ENCODE measurements around the gene PDGFRB.

PDGFRB gene

DNA sequence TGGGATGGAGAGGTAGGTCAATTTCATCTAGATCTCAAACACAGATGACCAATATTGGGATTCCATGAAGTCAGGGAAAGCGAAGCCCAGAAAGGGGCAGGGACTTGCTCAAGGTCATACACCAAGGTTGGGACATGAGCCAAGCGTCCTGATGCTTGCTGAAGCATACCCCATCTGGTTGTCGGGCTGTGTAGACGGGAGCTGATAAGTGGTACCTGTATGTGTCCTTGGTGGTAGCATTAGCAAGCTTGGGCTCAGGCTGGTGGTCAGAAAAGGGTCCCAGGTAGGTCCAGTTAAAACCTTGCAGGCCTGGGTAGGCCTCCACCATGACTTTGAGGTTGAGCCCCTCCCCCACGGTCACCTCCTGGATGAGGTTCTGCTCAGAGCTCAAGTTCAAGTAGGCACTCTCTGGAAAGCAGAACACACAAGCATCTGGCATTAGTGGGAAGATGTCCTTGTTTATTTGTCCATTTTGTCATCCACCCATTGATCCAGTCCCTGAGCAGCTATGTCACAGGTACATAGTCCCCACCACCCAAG, 82.5 kb downstream of the PDGFRB start:
- in situ Hi-C loops (cut with MboI; ENCODE audit: low sequenced_read_pairs) = no loop called here

DNA sequence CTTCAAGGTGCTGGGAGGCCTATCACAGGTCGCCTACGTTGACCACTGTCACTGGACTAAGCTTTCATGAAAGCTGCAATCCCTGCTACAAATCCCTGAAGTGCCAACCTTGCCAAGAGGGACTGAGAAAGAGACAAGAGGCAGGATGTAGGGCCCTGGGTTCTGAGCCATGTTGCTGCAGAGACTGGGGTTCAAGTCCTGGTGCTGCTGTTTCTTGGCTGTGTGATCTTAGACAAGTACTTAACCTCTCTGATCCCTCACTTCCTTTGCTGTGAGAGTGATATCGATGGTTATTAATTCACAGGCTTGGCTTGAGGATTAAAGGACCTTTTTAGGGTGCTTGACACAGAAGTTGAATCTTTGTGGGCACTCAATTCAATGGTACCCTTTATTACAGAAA, 84.8 kb downstream of the PDGFRB start:
- in situ Hi-C loops (cut with MboI; ENCODE audit: low sequenced_read_pairs) = no loop called here

DNA sequence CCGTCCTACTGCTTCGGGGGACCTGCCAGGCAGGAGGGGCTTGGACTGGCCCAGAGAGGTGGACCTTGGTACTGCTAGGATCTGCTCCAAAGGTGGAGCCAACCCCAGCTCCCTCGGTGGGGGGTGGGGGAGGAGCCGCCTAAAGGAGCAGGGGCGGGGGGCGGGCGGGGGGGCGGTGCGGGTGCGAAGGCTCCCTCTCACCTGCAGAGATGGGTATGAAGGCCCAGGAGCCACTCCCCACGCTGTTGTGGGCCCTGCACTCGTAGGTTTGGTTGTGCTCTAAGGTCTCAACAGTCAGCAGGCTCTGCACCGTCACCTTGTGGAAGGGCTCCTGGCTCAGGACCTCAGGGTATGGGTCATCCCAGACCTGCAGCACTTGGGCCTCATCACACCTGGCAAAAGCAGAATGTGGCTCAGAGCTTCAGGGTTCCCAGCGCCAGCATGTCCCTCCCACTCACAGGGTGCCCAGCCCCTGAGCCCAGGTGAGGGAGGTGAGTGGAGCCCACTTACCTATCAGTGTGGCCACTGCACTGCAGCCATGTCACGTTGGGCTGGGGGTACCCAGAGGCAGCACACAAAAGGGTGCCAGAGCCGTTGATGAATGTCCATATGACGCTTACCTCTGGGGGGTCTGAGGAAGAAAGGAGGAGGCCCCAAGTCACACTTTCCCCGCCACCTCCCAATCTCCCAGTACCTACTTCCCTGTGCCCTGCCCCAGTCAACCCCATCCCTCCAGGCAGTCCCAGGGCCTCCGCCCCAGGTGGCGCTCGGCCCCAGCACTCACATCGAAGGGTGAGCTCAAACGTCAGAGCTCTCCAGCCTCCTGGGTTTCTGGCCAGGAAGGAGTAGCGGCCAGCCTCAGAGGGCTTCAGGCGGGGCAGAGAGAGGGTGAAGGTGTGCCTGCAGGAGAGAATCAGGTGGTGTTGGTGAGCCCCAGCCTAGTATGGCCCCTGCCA, 85.7 kb downstream of the PDGFRB start:
- in situ Hi-C loops (cut with MboI; ENCODE audit: low sequenced_read_pairs) = no loop called here

DNA sequence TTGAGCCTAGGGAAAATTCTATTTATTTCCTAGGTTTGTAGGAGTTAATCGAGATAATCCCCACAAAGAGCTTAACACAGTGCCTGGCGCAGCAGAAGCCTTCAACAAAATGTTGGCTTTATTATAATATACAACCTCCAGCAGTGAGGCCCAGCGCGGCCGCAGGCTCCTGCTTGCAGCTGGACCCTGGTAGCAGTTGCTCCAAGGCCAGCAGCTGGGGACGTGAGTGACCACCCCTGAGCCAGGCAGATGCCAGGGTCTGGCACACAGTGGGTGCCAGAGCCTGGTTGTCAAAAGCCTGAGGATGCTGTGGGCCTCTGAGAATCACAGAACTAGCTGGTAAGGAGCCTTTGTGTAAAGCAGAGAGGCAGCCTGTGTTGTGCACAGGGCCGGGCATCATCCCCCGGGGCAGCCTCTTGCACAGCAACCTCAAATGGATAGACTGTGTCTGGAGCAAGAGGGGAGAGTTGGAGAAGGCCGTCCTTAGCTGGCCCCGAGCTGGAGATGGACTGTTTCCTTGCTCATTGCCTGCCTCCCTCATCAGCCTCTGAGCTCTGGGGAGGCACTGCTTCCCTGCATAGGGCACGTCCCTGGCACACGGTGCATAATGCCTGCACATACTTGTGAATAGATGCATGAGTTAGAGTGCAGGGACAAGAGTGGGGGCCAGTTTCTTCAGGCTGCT, 86.5 kb downstream of the PDGFRB start:
- in situ Hi-C loops (cut with MboI; ENCODE audit: low sequenced_read_pairs) = no loop called here

DNA sequence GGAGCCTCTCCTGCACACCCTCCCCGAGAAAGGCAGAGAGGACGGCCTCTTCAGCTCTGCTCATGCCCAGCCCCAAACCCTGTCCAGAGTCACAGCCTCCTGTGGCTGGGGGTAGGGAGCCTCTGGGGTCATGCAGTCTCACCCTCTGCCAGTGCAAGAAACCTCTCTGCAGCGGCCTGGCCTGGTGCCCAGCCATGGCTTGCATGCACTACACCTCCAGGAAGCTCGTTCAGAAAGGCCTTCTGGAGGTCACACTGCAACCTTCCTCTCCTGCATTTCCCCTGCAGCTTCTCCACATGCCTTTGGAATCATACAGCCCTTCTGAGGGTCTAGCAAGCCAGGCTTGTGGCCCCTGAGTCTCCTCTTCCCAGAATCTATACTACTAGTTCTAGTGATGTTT, 87.2 kb downstream of the PDGFRB start:
- in situ Hi-C loops (cut with MboI; ENCODE audit: low sequenced_read_pairs) = no loop called here

DNA sequence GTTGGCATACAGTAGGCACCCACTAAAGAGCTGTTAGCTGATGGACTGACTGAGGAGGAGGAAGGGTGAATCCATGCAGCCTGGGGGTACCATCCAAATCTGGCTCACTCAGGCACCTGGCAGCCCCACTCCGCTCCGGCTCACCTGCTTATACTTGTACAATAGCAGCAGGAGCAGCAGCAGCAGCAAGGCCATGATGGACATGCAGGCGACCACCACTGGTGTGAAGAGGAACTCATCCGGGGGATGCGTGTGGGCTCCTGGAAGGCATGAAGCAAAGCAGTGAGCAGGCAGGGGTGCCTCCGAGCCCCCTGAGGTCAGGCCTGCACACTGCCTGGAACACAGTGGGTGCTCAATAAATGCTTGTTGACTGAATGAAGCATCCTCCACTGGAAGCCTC, 87.6 kb downstream of the PDGFRB start:
- in situ Hi-C loops (cut with MboI; ENCODE audit: low sequenced_read_pairs) = no loop called here

DNA sequence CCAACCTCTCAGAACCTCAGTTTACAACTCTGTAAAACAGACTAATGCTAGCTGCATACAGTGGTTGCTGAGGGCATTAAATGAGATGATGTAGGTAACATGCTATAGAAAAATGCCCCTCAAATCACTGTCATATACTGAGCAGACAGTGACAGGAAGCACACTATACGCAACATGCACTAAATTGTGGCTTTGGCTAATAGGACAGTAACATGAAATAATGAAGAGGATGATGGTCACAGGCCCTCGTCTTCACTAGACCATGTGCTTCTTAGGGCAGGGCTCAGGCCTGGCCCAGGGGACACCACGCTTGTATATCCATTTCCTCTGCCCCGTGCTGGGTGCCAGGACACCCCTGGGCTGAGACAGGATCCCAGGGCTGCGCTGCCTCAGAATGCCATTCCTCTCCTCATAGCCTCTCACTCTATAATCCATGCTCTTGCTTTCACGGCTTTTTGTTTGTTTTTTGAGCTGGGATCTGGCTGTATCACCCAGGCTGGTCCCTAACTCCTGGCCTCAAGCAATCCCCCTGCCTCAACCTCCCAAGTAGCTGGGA, 88.2 kb downstream of the PDGFRB start:
- in situ Hi-C loops (cut with MboI; ENCODE audit: low sequenced_read_pairs) = no loop called here

DNA sequence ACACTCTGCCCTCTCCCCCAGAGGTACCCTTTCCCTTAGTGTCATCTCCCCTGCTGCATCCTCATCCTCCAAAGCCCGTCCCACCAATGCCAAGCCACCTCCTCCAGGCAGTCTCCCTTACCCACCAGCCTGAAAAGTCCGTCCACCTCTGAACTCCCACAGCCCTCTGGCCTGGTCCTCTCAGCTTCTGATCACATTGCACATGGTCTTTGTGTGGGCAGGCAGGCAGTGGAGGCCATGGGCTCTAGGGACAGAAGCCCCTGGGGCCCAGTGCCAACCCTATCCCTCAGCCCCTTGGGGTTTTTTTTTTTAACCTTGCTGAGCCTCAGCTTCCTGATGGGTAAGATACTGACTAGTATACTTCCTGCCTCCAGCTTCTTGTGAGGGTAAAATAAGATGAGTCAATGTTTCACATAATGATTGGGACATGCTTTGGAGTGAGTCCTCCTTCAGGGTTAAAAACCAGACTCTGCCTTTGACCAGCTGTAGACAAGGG, 88.7 kb downstream of the PDGFRB start:
- in situ Hi-C loops (cut with MboI; ENCODE audit: low sequenced_read_pairs) = no loop called here

DNA sequence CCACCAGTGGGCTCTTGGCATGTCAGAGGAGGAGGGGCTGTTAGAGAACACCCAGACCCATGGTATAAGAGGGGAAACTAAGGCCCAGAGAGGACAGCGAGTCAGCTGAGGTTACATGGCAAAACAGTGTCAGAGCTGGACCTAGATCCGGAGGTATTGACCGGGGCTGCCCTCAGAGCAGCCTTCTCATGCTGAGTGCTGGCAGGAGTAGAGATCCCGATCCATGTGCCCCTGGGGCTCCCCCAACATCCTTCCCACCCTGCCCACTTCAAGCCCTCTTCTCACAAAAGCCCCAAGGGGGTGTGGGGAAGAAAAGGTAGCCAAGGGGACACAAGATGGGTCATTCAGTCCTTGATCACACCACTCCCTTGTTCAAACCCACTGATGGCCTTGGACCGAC, 89.2 kb downstream of the PDGFRB start:
- in situ Hi-C loops (cut with MboI; ENCODE audit: low sequenced_read_pairs) = no loop called here

DNA sequence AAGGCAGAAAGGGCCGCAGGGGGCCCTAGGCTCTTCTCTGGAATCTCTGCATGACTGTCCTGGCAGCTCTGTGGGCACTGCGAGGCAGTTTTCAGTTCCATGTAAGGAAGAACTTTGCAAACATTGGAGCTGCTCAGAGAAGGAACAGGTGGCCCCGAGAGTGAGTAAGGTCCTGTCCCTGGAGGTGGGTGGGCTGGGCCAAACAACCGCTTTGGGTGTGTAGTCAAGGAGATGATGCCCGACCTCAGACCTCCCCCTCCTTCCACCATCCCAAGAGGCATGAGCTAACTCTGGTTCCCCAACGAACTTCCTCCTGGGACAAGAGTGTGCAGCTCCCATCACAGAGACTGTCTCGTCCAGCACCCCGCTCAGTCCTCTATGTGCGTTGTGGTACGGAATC, 89.8 kb downstream of the PDGFRB start:
- in situ Hi-C loops (cut with MboI; ENCODE audit: low sequenced_read_pairs) = no loop called here

DNA sequence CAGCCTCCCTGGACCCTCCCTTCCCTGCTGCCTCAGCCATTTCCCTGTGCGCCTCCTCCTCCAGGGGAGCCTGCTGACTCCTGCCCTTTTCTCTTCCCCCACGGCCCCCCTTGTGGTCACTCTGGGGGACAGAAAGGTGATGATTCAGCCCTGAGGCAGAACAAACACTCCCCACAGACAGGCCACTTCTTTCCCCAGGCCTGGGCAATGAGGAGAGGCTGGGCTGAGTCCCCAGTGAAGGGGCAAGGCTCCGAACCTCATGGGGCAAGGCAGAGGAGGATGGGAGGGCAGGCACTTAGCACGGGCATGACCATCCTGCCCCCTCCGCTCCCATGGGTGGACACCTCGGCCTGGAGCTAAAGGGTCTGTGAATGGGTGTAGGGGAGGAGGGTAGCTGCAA, 90.3 kb downstream of the PDGFRB start:
- in situ Hi-C loops (cut with MboI; ENCODE audit: low sequenced_read_pairs) = no loop called here

DNA sequence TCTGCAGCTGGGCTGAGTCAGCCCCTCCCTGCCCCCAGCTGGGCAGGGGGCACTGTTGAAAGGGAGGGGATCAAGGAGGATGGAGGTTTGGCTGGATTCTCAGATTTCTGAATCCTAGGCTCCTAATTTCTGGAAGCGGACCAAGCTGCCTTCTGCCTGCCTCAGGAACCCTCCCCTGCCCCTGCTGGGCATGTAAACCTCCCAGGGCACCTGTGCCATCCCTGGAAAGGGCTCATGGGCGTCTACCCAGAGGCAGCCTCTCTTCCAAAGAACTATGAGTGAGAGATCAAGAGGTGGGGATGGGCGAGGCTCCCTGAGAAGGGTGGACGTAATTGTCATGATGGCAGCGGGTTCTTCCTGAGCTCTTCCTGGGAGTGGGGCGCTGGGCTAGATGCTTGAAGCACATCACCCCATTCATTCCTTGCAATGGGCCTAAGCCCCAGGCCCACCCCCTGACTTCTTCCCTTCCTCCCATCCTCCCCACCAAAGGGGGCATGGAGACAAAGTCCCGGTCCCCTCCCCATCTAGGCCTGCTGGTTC, 90.9 kb downstream of the PDGFRB start:
- in situ Hi-C loops (cut with MboI; ENCODE audit: low sequenced_read_pairs) = no loop called here

Data from HL-60/S4 treated with phorbol 12-myristate 13-acetate at 8.2 ng/mL for 4 days and 3 days (cell line).